Daoy (cell line): ENCODE measurements around the gene TRIM43. TPM values are rescaled to one million over a fixed set of nuclear protein-coding genes. Genes with fewer than 3 reads are reported as not detected.
"Not testable (repeated sequence)": the region's sequence is repeated elsewhere in the genome, so short reads cannot be mapped to it uniquely, and the experiment has no call there.

ENCODE experiments used
- DNase-seq: peaks from one replicate; pipeline ENCODE4 v3.0.0-alpha.2; 2015; ENCODE audit warnings: low read depth
- total RNA-seq: library from RNA; depleted of rRNA; stranded (reverse); fragments of >200 nt; shearing (Covaris generic); gene quantifications from 2 replicates; pipeline ENCODE4 v1.2.3, GENCODE V29; 2014; rRNA removed

The TRIM43 gene
- total RNA-seq: not detected in 2 replicates

DNA sequence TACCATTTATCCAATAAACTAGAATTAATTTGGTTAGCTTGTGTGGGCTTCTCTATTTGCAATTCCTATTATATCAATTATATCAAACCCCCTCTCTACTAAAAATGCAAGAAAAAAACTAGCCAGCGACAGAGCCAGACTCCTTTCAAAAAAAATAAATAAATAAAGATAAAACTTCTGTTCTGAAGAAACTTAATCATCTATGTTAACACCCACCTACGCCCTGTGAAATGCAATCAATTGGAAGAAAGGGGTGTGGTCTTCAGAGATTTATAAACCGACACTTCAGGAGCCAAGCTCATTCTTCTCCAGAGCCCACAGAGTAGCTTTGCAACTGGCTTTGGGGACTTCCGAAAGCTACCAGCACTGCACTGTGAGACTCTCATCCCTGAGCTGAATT lies at the start of gene TRIM43:
Gene TRIM43 (plus strand): TSS at position 301 of the 400 bp plus-strand sequence. CDS start 2,023 bp downstream, outside the sequence.
- DNase-seq: not testable (repeated sequence)

- DNase-seq: no peak
Measured at GRCh38 chr2:95551055-95551568, 40.7 kb upstream of the TRIM43 start.

- DNase-seq: peak; percentile 30
Measured at GRCh38 chr2:95552911-95553310, 38.9 kb upstream of the TRIM43 start.

DNA sequence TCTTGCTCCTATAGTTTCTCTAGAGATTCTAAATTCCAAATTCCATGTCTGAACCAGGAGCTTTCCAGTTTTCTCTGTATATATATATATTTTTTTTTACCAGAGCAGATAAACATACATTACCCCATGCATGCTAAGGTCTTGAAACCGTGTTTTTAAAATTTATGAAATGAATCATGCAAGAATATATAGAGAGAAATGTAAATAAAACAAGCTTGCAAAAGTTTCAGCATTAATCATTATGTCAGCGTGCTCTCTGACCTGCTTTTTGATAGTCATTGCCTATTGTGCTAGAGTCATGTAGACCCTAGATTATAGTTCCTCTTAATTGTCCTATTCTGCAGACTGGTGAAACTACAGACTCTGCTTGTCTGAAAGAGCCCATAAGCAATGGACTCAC lies 22.6 kb upstream of the TRIM43 start:
- no peak for DNase-seq

GRCh38 chr2:95573866-95574265 lies 17.9 kb upstream of the TRIM43 start:
- no peak for DNase-seq

GRCh38 chr2:95574506-95574905 lies 17.3 kb upstream of the TRIM43 start:
- DNase-seq: no peak

GRCh38 chr2:95575857-95576256 lies 15.9 kb upstream of the TRIM43 start:
- no peak for DNase-seq

DNA sequence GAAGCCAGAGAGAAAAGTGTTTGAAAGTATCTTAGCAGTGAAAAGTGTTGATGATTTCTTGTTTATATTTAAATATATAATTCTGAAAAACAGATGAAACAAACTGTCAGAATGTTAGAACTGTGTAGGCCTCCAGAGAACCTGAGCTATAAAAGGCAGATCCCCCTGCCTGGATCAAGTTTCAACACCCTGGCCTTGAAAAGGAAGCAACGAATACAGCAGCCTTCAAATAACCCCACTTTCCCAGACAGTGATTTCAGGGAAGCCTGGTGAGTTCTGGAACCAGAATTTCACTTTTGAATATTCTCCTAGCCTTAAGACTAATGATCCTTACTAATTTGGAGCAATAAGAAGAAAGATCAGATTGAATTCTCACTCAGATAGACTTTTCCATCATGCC lies 13.3 kb upstream of the TRIM43 start:
- no peak for DNase-seq

- not testable (repeated sequence) for DNase-seq
Measured at GRCh38 chr2:95583545-95583944, 8.3 kb upstream of the TRIM43 start.

GRCh38 chr2:95584321-95584720 lies 7.5 kb upstream of the TRIM43 start:
- DNase-seq: not testable (repeated sequence)

DNA sequence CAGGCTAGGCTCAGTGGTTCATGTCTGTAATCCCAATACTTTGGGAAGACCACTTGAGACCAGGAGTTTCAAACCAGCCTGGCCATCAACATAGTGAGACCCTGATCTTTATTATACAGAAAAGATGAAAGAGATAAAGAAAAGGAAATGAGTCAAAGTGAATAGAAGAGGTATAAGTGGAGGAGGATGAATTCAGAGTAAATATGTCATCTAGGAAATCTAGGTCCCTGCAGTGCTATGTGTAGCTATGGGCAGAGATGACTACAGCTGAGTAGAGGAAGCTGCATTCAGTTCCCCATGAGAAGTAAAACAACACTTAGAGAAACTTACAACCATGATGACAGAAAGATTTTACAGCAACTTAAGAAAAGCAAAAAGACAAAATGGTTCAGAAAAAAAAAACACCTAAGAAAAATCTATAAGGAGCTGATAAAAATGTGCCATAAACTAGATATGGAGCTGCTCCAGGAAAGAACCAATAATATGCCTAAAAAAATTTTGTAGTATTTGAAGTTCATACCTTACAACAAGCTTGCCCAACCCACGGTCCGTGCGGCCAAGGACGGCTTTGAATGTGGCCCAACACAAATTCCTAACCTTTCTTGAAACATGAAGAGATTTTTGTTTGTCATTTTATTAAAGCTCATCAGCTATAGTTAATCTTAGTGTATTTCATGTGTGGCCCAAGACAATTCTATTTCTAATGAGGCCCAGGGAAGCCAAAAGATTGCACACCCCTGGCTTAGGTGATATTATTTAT lies 1.8 kb upstream of the TRIM43 start:
- not testable (repeated sequence) for DNase-seq

- DNase-seq: not testable (repeated sequence)
Measured at GRCh38 chr2:95592973-95593372, 1.2 kb downstream of the TRIM43 start.

- DNase-seq: not testable (repeated sequence)
Measured at GRCh38 chr2:95595012-95595411, 3.2 kb downstream of the TRIM43 start.

DNA sequence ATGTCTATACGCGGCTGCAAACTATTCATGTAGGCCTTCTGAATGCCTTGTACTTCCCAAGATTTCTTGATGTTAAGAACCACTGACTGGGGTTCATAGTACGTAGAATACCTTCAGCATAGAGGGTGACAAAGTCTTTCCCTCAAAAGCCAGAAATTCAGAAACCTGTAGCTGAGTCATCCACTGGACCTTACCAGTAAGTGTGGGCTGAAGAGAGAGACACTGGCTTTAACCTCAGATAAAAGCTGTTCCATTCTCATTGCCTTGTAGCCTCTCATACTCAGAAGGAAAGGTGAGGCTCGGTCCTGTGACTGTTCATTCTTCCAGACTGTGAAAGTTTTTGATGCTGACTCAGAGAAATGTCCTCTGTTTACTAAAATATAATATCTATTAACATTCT lies 9.5 kb downstream of the TRIM43 start:
- DNase-seq: not testable (repeated sequence)

DNA sequence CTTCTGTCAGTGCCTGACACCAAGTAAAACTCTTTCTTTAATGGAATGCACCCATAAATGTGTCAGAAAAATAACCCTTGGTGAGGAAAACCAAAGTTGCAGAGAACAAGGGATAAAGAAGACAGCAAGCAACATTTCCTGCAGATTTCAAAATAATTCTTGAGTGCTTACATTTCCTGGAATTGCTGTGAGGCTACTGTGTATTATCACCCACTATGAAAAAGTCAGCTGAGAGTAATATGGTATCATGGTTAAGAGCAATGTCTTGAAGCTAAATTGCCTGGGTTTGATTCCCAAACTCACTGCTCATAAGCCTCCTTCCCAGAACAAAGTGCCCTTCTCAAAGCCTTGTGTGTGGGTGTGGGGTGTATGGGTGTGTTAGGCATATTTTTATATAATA lies 10.3 kb downstream of the TRIM43 start:
- not testable (repeated sequence) for DNase-seq

- DNase-seq: not testable (repeated sequence)
Measured at GRCh38 chr2:95608356-95608755, 16.6 kb downstream of the TRIM43 start.

DNA sequence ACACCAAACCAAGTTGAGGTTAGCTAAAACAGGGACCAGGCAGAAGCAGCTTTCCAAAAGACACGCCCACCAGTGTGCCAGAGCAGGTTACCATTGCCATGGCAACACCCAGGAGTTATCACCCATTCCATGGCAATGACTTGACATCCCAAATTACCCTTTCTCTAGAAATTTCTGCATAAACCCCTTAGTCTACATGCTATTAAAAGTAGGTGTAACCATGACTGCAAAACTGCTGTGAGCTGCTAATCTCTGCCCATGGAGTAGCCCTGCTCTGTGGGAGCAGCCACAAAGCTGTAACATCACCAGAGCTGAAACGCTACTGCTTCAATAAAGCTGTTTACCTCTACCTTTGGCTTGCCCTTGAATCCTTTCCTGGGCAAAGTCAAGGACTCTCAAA lies 18.0 kb downstream of the TRIM43 start:
- not testable (repeated sequence) for DNase-seq

DNA sequence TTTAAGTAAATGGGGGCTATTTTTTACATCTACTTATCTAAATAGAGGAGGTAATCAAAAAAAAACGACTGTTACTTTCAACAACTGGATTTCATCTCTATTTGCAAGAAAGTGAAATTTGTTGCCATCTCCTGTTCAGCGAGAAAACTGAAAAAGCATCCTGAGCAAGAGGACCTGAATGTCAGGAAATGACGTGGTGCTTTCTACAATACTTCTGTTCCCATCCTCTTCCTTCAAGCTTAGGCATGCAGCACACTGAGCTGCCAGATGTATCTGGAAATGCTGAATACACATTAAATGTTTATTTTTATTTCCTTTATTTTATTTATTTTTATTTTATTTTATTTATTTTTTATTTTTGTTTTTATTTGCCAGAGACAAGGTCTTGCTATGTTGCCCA lies 21.2 kb downstream of the TRIM43 start:
- DNase-seq: not testable (repeated sequence)

DNA sequence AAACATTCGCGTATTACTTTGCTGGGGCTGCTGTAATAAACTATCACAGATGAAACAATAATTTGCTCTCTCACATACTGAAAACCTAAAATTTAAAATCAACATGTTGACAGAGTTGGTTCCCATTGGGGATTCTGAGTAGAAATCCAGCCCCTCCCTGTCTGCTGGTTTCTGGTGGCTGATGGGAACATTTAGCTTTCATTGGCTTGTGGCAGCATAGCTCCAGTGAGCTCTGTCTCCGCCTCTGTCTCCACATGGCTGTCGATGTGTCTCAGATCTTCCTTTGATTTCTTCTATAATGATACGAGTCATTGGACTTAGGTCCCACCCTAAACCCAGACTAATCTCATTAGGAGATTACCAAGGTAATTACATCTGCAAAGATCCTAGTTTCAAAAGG lies 30.9 kb downstream of the TRIM43 start:
- not testable (repeated sequence) for DNase-seq

DNA sequence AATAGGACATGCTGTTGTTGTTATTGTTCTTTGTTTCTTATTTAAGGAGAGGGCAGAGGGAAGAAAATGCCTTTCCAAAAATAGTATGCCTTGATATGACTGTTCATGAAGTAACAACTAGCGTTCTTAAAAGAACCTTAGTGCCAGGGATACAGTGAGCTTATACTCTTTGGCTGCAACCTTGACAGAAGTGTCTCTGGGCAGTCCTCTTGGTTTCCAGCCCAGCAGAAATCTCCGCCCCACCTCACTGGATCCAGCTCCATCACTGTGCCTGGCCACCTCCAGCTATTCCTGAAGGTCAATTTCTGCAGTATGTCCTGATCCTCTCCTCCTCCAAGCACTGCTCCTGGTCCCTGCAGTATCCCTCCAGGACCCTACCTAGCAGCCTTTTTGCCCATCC lies 39.2 kb downstream of the TRIM43 start:
- DNase-seq: not testable (repeated sequence)

- DNase-seq: not testable (repeated sequence)
Measured at GRCh38 chr2:95633626-95634259, 41.9 kb downstream of the TRIM43 start.

DNA sequence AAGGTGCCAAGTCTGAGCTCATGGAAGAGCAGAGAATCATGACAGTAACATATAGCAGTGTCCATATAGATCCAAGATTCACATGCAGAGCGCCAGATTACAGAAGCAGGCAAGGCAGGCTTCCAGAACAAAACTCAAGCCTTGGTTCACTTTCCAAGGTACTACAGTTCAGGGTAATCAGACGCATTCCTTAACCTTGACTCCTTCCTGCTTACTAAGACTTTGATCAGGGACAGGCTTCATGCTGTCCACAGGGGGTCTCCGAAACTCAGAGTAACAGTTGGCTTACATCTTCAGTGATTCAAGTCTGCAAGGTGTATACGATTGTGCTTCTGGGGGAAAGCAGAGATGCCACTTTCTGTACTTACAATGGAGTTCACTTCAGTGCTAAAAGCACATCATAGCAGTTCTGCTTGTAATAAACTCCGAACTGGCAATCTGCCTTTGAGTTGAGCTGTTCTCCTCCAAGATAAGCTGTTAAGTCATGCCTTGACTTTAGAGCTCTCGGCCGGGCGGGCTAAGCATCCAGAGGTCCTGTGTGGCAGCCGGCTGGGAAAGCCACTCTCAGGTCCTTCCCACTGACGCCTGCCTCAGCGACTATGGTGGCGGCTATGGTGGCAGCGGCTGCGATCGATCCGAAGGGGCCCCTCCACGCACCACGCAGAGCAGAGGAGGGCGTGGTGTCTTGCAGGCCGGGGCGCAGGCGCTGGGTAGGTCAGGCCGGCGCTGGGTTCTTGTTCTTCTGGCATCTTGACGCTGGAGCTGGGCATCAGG lies 48.9 kb downstream of the TRIM43 start:
- DNase-seq: not testable (repeated sequence)
